HepG2 (cell line): Measurements from ENCODE around the gene SLC22A23. TPM values are rescaled to one million over a fixed set of nuclear protein-coding genes. Genes with fewer than 3 reads are reported as not detected.

Experiments used
- ARID5B ChIP-seq: IDR thresholded peaks from 2 replicates; pipeline ENCODE4 v1.4.0; 2020; ENCODE audit warnings: mild to moderate bottlenecking, missing genetic modification reagents
- BATF2 ChIP-seq: sonication (generic); formaldehyde crosslinking; IDR thresholded peaks from 2 replicates; pipeline ENCODE4 v1.8.0; 2022; ENCODE audit warnings: mild to moderate bottlenecking, missing genetic modification reagents, moderate library complexity
- BRCA1 ChIP-seq: sonication (generic); formaldehyde crosslinking; IDR thresholded peaks from 2 replicates; pipeline ENCODE4 v1.4.0; 2020; ENCODE audit warnings: missing genetic modification reagents
- ELF1 ChIP-seq: sonication (generic); formaldehyde crosslinking; IDR thresholded peaks from 2 replicates; pipeline ENCODE4 v1.4.0; 2020; ENCODE audit warnings: missing genetic modification reagents
- FOSL2 ChIP-seq: sonication (generic); formaldehyde crosslinking; IDR thresholded peaks from 2 replicates; pipeline ENCODE4 v1.4.0; 2020; ENCODE audit warnings: missing genetic modification reagents
- FOXA3 ChIP-seq: IDR thresholded peaks from 2 replicates; pipeline ENCODE4 v1.6.1; 2016; ENCODE audit warnings: missing genetic modification reagents, missing compliant biosample characterization
- HES4 ChIP-seq: sonication (generic); formaldehyde crosslinking; IDR thresholded peaks from 2 replicates; pipeline ENCODE4 v1.9.0; 2021; ENCODE audit warnings: mild to moderate bottlenecking, missing genetic modification reagents, borderline replicate concordance
- HMG20A ChIP-seq: IDR thresholded peaks from 2 replicates; pipeline ENCODE4 v1.6.1; 2016; ENCODE audit warnings: borderline replicate concordance
- HNRNPK ChIP-seq: fragments of 200-400 bp; formaldehyde crosslinking; IDR thresholded peaks from 2 replicates; pipeline ENCODE4 v1.6.1; 2018; ENCODE audit warnings: low read length, low read depth, moderate library complexity, mild to moderate bottlenecking; ENCODE audit not compliant: poor library complexity, severe bottlenecking
- HOXA3 ChIP-seq: sonication (generic); formaldehyde crosslinking; IDR thresholded peaks from 2 replicates; pipeline ENCODE4 v1.5.0; 2020; ENCODE audit warnings: missing genetic modification reagents
- KLF11 ChIP-seq: IDR thresholded peaks from 2 replicates; pipeline ENCODE4 v1.6.1; 2016; ENCODE audit warnings: missing compliant biosample characterization
- MED13 ChIP-seq: sonication (generic); formaldehyde crosslinking; IDR thresholded peaks from 2 replicates; pipeline ENCODE4 v1.5.0; 2020; ENCODE audit warnings: missing genetic modification reagents
- PAF1 ChIP-seq: IDR thresholded peaks from 2 replicates; pipeline ENCODE4 v1.6.1; 2016; ENCODE audit warnings: missing genetic modification reagents, missing compliant biosample characterization
- PRPF4 ChIP-seq: fragments of 200-400 bp; formaldehyde crosslinking; IDR thresholded peaks from 2 replicates; pipeline ENCODE4 v1.6.1; 2016; ENCODE audit warnings: low read length, low read depth; ENCODE audit not compliant: poor library complexity, severe bottlenecking
- RAD21 ChIP-seq: fragments of 450-650 bp; formaldehyde crosslinking; IDR thresholded peaks from 2 replicates; pipeline ENCODE4 v1.5.0; 2020; ENCODE audit warnings: mild to moderate bottlenecking
- SIN3A ChIP-seq: IDR thresholded peaks from 2 replicates; pipeline ENCODE4 v1.6.1; 2011; ENCODE audit warnings: low read depth, mild to moderate bottlenecking, control low read depth, low read length, borderline replicate concordance
- SOX13 ChIP-seq, 3 experiments: fragments of 450-650 bp in 1 of 3; sonication (generic) in 1 of 3; formaldehyde crosslinking in 1 of 3; IDR thresholded peaks in 2 of 3; conservative IDR thresholded peaks in 1 of 3; 2 replicates each; pipeline versions ENCODE4 v1.5.0 to v1.6.1; 2016 to 2020; ENCODE audit warnings: antibody characterized with exemption in 1 of 3, mild to moderate bottlenecking in 1 of 3, missing compliant biosample characterization in 1 of 3, missing genetic modification reagents in 1 of 3, moderate library complexity in 1 of 3
- U2AF2 ChIP-seq: fragments of 200-400 bp; formaldehyde crosslinking; IDR thresholded peaks from 2 replicates; pipeline ENCODE4 v1.6.1; 2017; ENCODE audit warnings: low read depth, mild to moderate bottlenecking, low read length
- WIZ ChIP-seq: sonication (generic); formaldehyde crosslinking; IDR thresholded peaks from 2 replicates; pipeline ENCODE4 v1.5.1; 2020; ENCODE audit warnings: mild to moderate bottlenecking, missing genetic modification reagents
- ZC3H4 ChIP-seq: sonication (generic); formaldehyde crosslinking; IDR thresholded peaks from 2 replicates; pipeline ENCODE4 v1.4.0; 2020; ENCODE audit warnings: missing genetic modification reagents, borderline replicate concordance
- ZFP36L2 ChIP-seq: sonication (generic); formaldehyde crosslinking; IDR thresholded peaks from 2 replicates; pipeline ENCODE4 v1.4.0; 2020; ENCODE audit warnings: missing genetic modification reagents
- ZFX ChIP-seq: sonication (generic); formaldehyde crosslinking; IDR thresholded peaks from 2 replicates; pipeline ENCODE4 v1.4.0; 2020; ENCODE audit warnings: mild to moderate bottlenecking, low read depth, missing genetic modification reagents, moderate library complexity
- ZNF253 ChIP-seq: sonication (generic); formaldehyde crosslinking; IDR thresholded peaks from 2 replicates; pipeline ENCODE4 v1.8.0; 2022; ENCODE audit warnings: mild to moderate bottlenecking, missing genetic modification reagents, borderline replicate concordance
- ZNF280B ChIP-seq: sonication (generic); formaldehyde crosslinking; IDR thresholded peaks from 2 replicates; pipeline ENCODE4 v1.5.0; 2020; ENCODE audit warnings: missing genetic modification reagents, mild to moderate bottlenecking, borderline replicate concordance
- ZNF383 ChIP-seq: sonication (generic); formaldehyde crosslinking; IDR thresholded peaks from 2 replicates; pipeline ENCODE4 v1.4.0; 2020; ENCODE audit warnings: missing genetic modification reagents, mild to moderate bottlenecking, borderline replicate concordance
- ZNF547 ChIP-seq: sonication (generic); formaldehyde crosslinking; IDR thresholded peaks from 2 replicates; pipeline ENCODE4 v1.5.1; 2020; ENCODE audit warnings: mild to moderate bottlenecking, missing genetic modification reagents
- ZNF629 ChIP-seq: sonication (generic); formaldehyde crosslinking; conservative IDR thresholded peaks from 2 replicates; pipeline ENCODE4 v1.5.0; 2020; ENCODE audit warnings: missing genetic modification reagents
- ZNF670 ChIP-seq: sonication (generic); formaldehyde crosslinking; IDR thresholded peaks from 2 replicates; pipeline ENCODE4 v1.8.0; 2022; ENCODE audit warnings: mild to moderate bottlenecking, missing genetic modification reagents, borderline replicate concordance
- polyA plus RNA-seq, 8 experiments: library from polyadenylated mRNA; depleted of rRNA in 3 of 8; stranded (reverse) in 7 of 8; unstranded in 1 of 8; fragments of >200 nt; fragmentation: Illumina TruSeq in 4 of 8; extraction: Trizol in 4 of 8; gene quantifications; 2 replicates each; pipeline versions ENCODE4 v1.2.1 to v1.2.3, GENCODE V29; 2011 to 2016; ENCODE audit warnings: low read depth in 4 of 8, missing spikeins in 1 of 8, mixed read lengths in 1 of 8; ENCODE audit not compliant: insufficient read depth in 1 of 8
- total RNA-seq, 5 experiments: library from RNA; depleted of rRNA; stranded (reverse); fragments of >200 nt; fragmentation: Illumina TruSeq; extraction: Trizol; gene quantifications; 2 replicates each; pipeline ENCODE4 v1.2.3, GENCODE V29; 2016; ENCODE audit warnings: low read depth in 1 of 5

Gene SLC22A23
- total and polyA plus RNA-seq, 2 of the 13 experiments (the other 11 are each of a cell fraction or from before 2014, with no cell fraction given), result 11.8 to 17.5 TPM

- no peak for TF ChIP-seq SIN3A
- TF ChIP-seq ZFX (CRISPR knock-in tag), result no peak
- TF ChIP-seq ZNF383 (CRISPR knock-in tag), result no peak
- no peak for TF ChIP-seq WIZ
- no peak for TF ChIP-seq U2AF2
- 0 out of 2 replicates have a peak, but pooled peaks have one; percentile 36 for TF ChIP-seq ZNF280B (CRISPR knock-in tag)
- TF ChIP-seq ZNF253 (CRISPR knock-in tag), result no peak
- no peak for TF ChIP-seq ELF1 (CRISPR knock-in tag)
- no peak for TF ChIP-seq HES4 (CRISPR knock-in tag)
- TF ChIP-seq ZC3H4, result no peak
- TF ChIP-seq BRCA1, result no peak
- TF ChIP-seq HNRNPK, result no peak
- TF ChIP-seq RAD21 (CRISPR knock-in tag), result no peak
- TF ChIP-seq MED13, result no peak
- TF ChIP-seq FOXA3 (CRISPR knock-in tag), result 0 out of 2 replicates have a peak, but pooled peaks have one; percentile 21
- no peak for TF ChIP-seq HOXA3 (CRISPR knock-in tag)
- no peak for TF ChIP-seq KLF11 (CRISPR knock-in tag)
- TF ChIP-seq SOX13 (IDR thresholded peaks at IDR 0.05), result no peak
- no peak for TF ChIP-seq SOX13 (CRISPR knock-in tag; conservative IDR thresholded peaks at IDR 0.05 in 1 of 2, IDR thresholded peaks at IDR 0.05 in 1 of 2)
- TF ChIP-seq ZNF629 (CRISPR knock-in tag), result no peak
- no peak for TF ChIP-seq ZNF547 (CRISPR knock-in tag)
- TF ChIP-seq ZNF670 (CRISPR knock-in tag), result no peak
- TF ChIP-seq BATF2, result no peak
- no peak for TF ChIP-seq ZFP36L2 (CRISPR knock-in tag)
- TF ChIP-seq PAF1 (CRISPR knock-in tag), result no peak
- TF ChIP-seq HMG20A, result no peak
- peak; percentile 11 for TF ChIP-seq PRPF4
- TF ChIP-seq FOSL2 (CRISPR knock-in tag), result peak; percentile 54
- no peak for TF ChIP-seq ARID5B (CRISPR knock-in tag)
These were observed 51.7 kb downstream of the SLC22A23 start (continued) for GRCh38 chr6:3405182-3405518.
